Hepatocyte (in vitro differentiated cells): ENCODE measurements around the gene PPP1CA. TPM values are rescaled to one million over a fixed set of nuclear protein-coding genes. Genes with fewer than 3 reads are reported as not detected.

ENCODE experiments used
- DNase-seq: peaks from one replicate; pipeline ENCODE4 v3.0.0-alpha.2; 2016; ENCODE audit warnings: low spot score
- H2AFZ ChIP-seq: fragments of 200-600 bp; sonication (generic); 2 replicates; pipeline ENCODE4 v1.6.0; 2016; ENCODE audit warnings: antibody characterized with exemption, mild to moderate bottlenecking
- H3K27ac ChIP-seq: fragments of 200-600 bp; sonication (generic); 2 replicates; pipeline ENCODE4 v1.5.1; 2016; ENCODE audit warnings: mild to moderate bottlenecking
- H3K27me3 ChIP-seq: fragments of 200-600 bp; sonication (generic); 2 replicates; pipeline ENCODE4 v1.6.1; 2016
- H3K36me3 ChIP-seq: fragments of 200-600 bp; sonication (generic); replicated peaks from 2 replicates; pipeline ENCODE4 v1.5.1; 2016; ENCODE audit warnings: low read depth; ENCODE audit not compliant: insufficient read depth
- H3K4me1 ChIP-seq: fragments of 200-600 bp; sonication (generic); 2 replicates; pipeline ENCODE4 v1.5.1; 2016; ENCODE audit warnings: mild to moderate bottlenecking, moderate library complexity; ENCODE audit not compliant: insufficient read depth
- H3K4me2 ChIP-seq: fragments of 200-600 bp; sonication (generic); 2 replicates; pipeline ENCODE4 v1.6.0; 2016
- H3K4me3 ChIP-seq: fragments of 200-600 bp; sonication (generic); 2 replicates; pipeline ENCODE4 v1.5.1; 2016; ENCODE audit warnings: mild to moderate bottlenecking
- H3K79me2 ChIP-seq: fragments of 200-600 bp; sonication (generic); 2 replicates; pipeline ENCODE4 v1.6.0; 2017; ENCODE audit warnings: mild to moderate bottlenecking
- H3K9me2 ChIP-seq: fragments of 200-600 bp; sonication (generic); replicated peaks from 2 replicates; pipeline ENCODE4 v1.6.0; 2017; ENCODE audit warnings: mild to moderate bottlenecking; ENCODE audit not compliant: insufficient read depth
- H3K9me3 ChIP-seq: fragments of 200-600 bp; sonication (generic); 2 replicates; pipeline ENCODE4 v1.5.1; 2016; ENCODE audit warnings: low read depth, mild to moderate bottlenecking
- H4K20me1 ChIP-seq: fragments of 200-600 bp; sonication (generic); 2 replicates; pipeline ENCODE4 v1.6.0; 2016; ENCODE audit warnings: mild to moderate bottlenecking; ENCODE audit not compliant: insufficient read depth, poor library complexity, severe bottlenecking
- EZH2 ChIP-seq: fragments of 200-600 bp; sonication (generic); IDR thresholded peaks from 2 replicates; pipeline ENCODE4 v1.6.1; 2016; ENCODE audit warnings: antibody characterized with exemption, mild to moderate bottlenecking, borderline replicate concordance
- EZH2phosphoT487 ChIP-seq: fragments of 200-600 bp; sonication (generic); IDR thresholded peaks from one replicate; pipeline ENCODE4 v1.6.1; 2018; ENCODE audit warnings: antibody characterized with exemption, mild to moderate bottlenecking, low read depth, moderate library complexity; ENCODE audit not compliant: unreplicated experiment, severe bottlenecking
- WGBS: methylation state at CpG from one replicate; pipeline ENCODE4 v1.1.6; 2016; ENCODE audit warnings: low lambda C conversion rate; ENCODE audit errors: missing lambda C conversion rate; 5-methylcytosine and 5-hydroxymethylcytosine counted together
- polyA plus RNA-seq: library from polyadenylated mRNA; unstranded; fragments of >200 nt; fragmentation: Nextera tagmentation; extraction: Ambion mirVana; gene quantifications from 2 replicates; pipeline ENCODE4 v1.2.1, GENCODE V29; 2016
- total RNA-seq: library from RNA; depleted of rRNA; stranded (reverse); fragments of >200 nt; gene quantifications from 2 replicates; pipeline ENCODE4 v1.2.3, GENCODE V29; 2014
- TF ChIP-seq, protein P1 (sequence below): fragments of 200-600 bp; sonication (generic); IDR thresholded peaks from 2 replicates; pipeline ENCODE4 v1.5.1; 2016; ENCODE audit warnings: antibody characterized with exemption, mild to moderate bottlenecking; ENCODE audit not compliant: poor library complexity

PPP1CA gene
- total and polyA plus RNA-seq, 2 experiments from 2014 or later: 146 to 242 TPM

DNA sequence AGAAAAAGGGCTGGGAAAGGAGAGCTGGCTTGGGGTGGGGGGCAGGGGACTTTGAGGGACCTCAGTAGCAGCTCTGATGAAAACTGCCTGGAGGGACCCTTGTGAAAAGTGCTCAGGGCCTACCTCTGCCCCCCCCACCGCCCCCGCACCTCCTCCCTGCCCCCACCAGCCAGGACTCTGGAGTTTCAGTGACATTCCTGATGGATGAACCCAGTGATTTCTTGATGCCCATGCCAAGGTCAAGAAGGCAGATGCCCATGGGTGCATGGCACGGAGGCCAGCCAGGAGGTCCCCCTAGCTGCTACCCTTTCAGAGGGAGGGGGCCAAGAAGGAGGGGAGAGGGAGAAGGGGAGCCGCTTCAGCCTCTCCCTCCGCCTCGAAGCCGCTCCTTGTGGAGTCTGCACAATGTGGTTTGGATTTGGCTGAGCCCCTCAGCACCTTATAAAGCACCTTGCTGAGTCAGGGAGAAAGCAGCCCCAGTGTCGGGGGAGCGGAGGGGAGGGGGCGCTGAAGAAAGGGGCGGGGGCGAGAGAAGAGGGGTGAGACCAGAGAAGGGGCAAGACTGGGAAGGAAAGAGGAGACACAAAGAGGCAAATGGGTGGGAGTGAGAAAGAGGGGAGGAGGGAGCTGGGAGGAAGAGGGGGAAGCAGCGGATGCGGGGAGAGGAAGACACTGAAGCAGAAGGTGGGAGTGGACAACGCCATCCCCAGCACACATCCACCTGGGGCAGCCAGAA is 26.2 kb downstream of the PPP1CA start:
- Histone ChIP-seq H4K20me1 (no peaks in the 10 kb centered on the region), H3K9me3 (no peaks in the 10 kb centered on the region), H3K36me3 (no peaks in the 10 kb centered on the region), H3K27me3 (no peaks in the 10 kb centered on the region), H3K4me1 (peaks cover 54% of the 10 kb centered on the region), H3K9me2 (no peaks in the 10 kb centered on the region), H3K79me2 (peaks cover 21% of the 10 kb centered on the region), H2AFZ (no peak overlapping the region), H3K4me3 (no peak overlapping the region), H3K27ac (peak overlapping the region; percentile 99), H3K4me2 (peak overlapping the region; percentile 91)
- 18% methylated on average over 7 of the region's 15 CpGs for WGBS
- no peak for DNase-seq
- TF ChIP-seq, protein P1, sequence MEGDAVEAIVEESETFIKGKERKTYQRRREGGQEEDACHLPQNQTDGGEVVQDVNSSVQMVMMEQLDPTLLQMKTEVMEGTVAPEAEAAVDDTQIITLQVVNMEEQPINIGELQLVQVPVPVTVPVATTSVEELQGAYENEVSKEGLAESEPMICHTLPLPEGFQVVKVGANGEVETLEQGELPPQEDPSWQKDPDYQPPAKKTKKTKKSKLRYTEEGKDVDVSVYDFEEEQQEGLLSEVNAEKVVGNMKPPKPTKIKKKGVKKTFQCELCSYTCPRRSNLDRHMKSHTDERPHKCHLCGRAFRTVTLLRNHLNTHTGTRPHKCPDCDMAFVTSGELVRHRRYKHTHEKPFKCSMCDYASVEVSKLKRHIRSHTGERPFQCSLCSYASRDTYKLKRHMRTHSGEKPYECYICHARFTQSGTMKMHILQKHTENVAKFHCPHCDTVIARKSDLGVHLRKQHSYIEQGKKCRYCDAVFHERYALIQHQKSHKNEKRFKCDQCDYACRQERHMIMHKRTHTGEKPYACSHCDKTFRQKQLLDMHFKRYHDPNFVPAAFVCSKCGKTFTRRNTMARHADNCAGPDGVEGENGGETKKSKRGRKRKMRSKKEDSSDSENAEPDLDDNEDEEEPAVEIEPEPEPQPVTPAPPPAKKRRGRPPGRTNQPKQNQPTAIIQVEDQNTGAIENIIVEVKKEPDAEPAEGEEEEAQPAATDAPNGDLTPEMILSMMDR: no peak
- TF ChIP-seq EZH2: no peak
- no peak for TF ChIP-seq EZH2phosphoT487

DNA sequence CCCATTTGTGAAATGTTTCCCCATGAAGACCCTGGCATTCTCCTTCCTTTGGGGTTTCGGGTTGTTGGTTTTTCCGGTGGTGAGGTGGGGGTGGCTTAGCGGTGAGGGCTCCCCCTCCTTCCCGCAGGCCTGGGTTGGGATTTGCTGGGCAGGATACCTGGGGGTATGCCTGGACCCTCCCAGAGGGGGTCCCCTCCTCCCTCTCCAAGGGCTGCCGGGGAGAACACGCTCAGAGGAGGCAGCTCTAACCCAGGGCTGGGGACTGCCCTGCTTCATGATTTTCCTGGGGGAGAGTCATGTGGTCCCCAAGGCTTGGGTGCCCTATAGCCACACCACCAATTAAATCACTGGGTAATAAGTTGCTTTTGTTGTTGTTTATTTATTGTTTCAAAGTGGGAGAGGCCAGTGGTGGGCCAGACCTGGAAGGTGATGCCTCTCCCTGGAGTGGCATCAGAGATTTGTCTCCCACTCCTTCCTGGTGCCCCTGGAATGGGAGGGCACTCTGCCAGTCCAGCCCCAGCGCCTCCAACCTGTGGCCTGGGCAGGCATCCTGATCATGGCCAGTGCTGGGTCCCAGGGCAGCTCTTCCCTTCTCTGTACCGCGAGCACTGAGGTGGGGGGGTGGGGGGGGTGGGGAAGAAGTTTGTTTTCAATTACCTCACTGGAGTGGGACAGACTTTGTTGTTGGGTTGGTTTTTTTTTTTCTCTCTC is 26.9 kb downstream of the PPP1CA start:
- Histone ChIP-seq H4K20me1 (no peaks in the 10 kb centered on the region), H3K4me1 (peaks cover 58% of the 10 kb centered on the region), H3K9me3 (no peaks in the 10 kb centered on the region), H3K9me2 (no peaks in the 10 kb centered on the region), H3K79me2 (peaks cover 21% of the 10 kb centered on the region), H3K27ac (peak overlapping the region; percentile 99), H3K4me3 (no peak overlapping the region), H2AFZ (no peak overlapping the region), H3K36me3 (no peaks in the 10 kb centered on the region), H3K4me2 (peak overlapping the region; percentile 91), H3K27me3 (no peaks in the 10 kb centered on the region)
- TF ChIP-seq EZH2phosphoT487: no peak
- no peak for TF ChIP-seq EZH2
- TF ChIP-seq, protein P1: no peak
- DNase-seq: no peak
- WGBS: 21% methylated on average over 9 of the region's 9 CpGs

DNA sequence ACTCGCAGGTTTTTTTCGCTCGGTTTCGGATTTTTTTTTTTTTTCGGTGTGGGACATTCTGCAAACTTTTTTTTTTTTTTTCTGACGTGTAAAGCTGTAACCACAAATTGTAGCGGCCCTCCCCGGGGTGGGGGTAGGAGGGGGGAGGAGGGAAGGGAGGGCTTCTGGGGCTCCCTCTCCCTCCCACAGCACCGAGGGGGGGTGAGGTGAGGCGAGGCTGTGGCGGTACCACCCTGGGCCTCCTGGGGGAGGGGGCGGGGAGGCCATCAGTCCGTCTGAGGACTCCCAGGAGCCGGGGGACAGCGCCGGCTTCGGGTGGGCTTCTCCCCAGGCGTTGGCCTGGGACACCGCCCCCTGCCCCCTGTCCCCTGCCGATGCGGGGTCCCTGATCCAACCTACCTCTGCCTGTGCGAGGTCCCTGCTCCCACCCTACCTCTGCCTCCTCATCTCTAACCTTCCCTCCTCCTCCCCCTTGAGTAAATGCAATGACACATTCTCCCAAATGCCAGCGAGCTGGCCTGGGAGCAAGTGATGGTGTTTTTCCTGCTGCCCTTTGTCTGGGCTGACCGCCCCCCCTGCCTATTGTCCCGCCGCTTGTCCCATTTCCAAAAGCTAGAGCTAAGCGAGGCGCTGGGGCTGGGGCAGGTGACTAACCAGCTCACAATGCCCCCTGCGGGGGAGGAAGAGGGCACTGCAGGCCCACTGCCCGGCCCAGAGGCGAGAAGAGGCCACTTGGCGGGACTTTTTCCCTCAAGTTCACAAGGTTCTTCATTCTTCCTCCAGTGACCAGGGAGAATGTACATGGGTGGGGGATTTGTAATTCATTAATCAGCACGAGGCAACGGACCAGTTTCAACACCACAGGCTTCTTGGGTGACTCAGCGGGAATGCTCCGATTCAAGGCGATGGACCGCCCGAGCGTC is 27.7 kb downstream of the PPP1CA start:
- Histone ChIP-seq H3K27ac (peak overlapping the region; percentile 99), H3K36me3 (no peaks in the 10 kb centered on the region), H3K4me2 (peak overlapping the region; percentile 91), H3K79me2 (peaks cover 29% of the 10 kb centered on the region), H3K27me3 (no peaks in the 10 kb centered on the region), H2AFZ (no peak overlapping the region), H3K9me2 (no peaks in the 10 kb centered on the region), H3K9me3 (no peaks in the 10 kb centered on the region), H4K20me1 (no peaks in the 10 kb centered on the region), H3K4me3 (peak overlapping the region; percentile 97), H3K4me1 (peaks cover 58% of the 10 kb centered on the region)
- TF ChIP-seq EZH2phosphoT487 (no peak), EZH2 (no peak)
- TF ChIP-seq, protein P1: peak; percentile 54
- WGBS: 7% methylated on average over 24 of the region's 40 CpGs
- DNase-seq: peak; percentile 89
